ENCODE measurements around the gene MPST. TPM values are rescaled to one million over a fixed set of nuclear protein-coding genes. Genes with fewer than 3 reads are reported as not detected.
A peak's percentile ranks its signal among the peaks of the same experiment; 100 is the strongest.

Gene MPST
- total and polyA plus RNA-seq, 2 donors from 2014 or later = 44.4 to 167 TPM

GRCh38 chr22:37009490-37009889, 10.1 kb upstream of the MPST start:
- Histone ChIP-seq H3K27me3 (ENCODE audit: control insufficient read depth, insufficient read depth, low read length) (no peaks in the 10 kb centered on the region), H3K27ac (ENCODE audit: low read depth in 2 of 2, low read length in 2 of 2) (no peak overlapping the region), H3K4me3 (ENCODE audit: low read length in 3 of 3) (no peak overlapping the region), H3K36me3 (ENCODE audit: control insufficient read depth in 2 of 3, insufficient read depth in 3 of 3, low read length in 3 of 3) (no peaks in the 10 kb centered on the region), H3K9me3 (ENCODE audit: control insufficient read depth in 2 of 3, insufficient read depth in 1 of 3, low read length in 3 of 3) (no peaks in the 10 kb centered on the region), H3K9ac (ENCODE audit: low read length in 3 of 3) (no peak overlapping the region), H3K4me1 (ENCODE audit: control insufficient read depth in 2 of 3, insufficient read depth in 2 of 3, low read depth in 1 of 3, low read length in 3 of 3) (peaks cover 0 to 7% (median 0%) of the 10 kb centered on the region in 3 donors)
- no peak for TF ChIP-seq CTCF (IDR thresholded peaks at IDR 0.05; ENCODE audit: borderline replicate concordance, extremely low read depth, insufficient read depth)
- DNase-seq (no peak), FAIRE-seq (no peak)
- intact Hi-C loops (cut with DNase I) = no loop called here

DNA sequence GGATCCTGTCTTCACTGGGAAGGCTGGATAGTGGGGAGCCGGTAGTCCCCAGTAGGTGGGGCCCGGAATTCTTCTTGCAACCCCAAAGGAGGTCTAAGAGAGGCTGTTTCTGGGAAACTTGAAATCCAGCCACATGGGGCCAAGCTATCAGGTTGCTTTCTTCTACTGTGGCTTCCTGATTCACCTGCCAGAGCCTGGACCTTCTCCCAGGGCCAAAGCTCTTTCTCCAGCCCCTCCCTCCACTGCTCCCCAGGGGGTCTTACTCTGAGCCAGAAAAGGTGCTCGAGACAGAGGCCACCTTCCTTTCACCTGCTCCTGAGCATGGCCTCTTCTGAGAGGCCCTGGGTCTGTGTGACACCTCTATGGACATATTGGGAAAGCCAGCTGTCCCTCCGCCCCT, 9.4 kb upstream of the MPST start:
- intact Hi-C loops (cut with DNase I) = no loop called here
- Histone ChIP-seq H3K4me1 (ENCODE audit: control insufficient read depth in 2 of 3, insufficient read depth in 2 of 3, low read depth in 1 of 3, low read length in 3 of 3) (peaks cover 0 to 7% (median under 1%) of the 10 kb centered on the region in 3 donors), H3K27ac (ENCODE audit: low read depth in 2 of 2, low read length in 2 of 2) (no peak overlapping the region), H3K27me3 (ENCODE audit: control insufficient read depth, insufficient read depth, low read length) (no peaks in the 10 kb centered on the region), H3K9ac (ENCODE audit: low read length in 3 of 3) (no peak overlapping the region), H3K36me3 (ENCODE audit: control insufficient read depth in 2 of 3, insufficient read depth in 3 of 3, low read length in 3 of 3) (no peaks in the 10 kb centered on the region), H3K9me3 (ENCODE audit: control insufficient read depth in 2 of 3, insufficient read depth in 1 of 3, low read length in 3 of 3) (no peaks in the 10 kb centered on the region), H3K4me3 (ENCODE audit: low read length in 3 of 3) (no peak overlapping the region)
- no peak for TF ChIP-seq CTCF (IDR thresholded peaks at IDR 0.05; ENCODE audit: borderline replicate concordance, extremely low read depth, insufficient read depth)
- peak in 1 of 5 donors; percentile 43 for DNase-seq
- no peak for FAIRE-seq

GRCh38 chr22:37010976-37011375, 8.6 kb upstream of the MPST start:
- H3K9ac ChIP-seq (ENCODE audit: low read length in 3 of 3) = no peak overlapping the region

More at GRCh38 chr22:37010976-37011375, 8.6 kb upstream of the MPST start:
- no peak overlapping the region for H3K4me3 ChIP-seq (ENCODE audit: low read length in 3 of 3)
- no peak for TF ChIP-seq CTCF (IDR thresholded peaks at IDR 0.05; ENCODE audit: borderline replicate concordance, extremely low read depth, insufficient read depth)
- DNase-seq (peak in 1 of 5 donors; percentile 64), FAIRE-seq (no peak)
- H3K4me1 ChIP-seq (ENCODE audit: control insufficient read depth in 2 of 3, insufficient read depth in 2 of 3, low read depth in 1 of 3, low read length in 3 of 3) = peaks cover 0 to 7% (median 5%) of the 10 kb centered on the region in 3 donors
- H3K36me3 ChIP-seq (ENCODE audit: control insufficient read depth in 2 of 3, insufficient read depth in 3 of 3, low read length in 3 of 3) = no peaks in the 10 kb centered on the region
- no peak overlapping the region for H3K27ac ChIP-seq (ENCODE audit: low read depth in 2 of 2, low read length in 2 of 2)
- intact Hi-C loops (cut with DNase I) = no loop called here
- no peaks in the 10 kb centered on the region for H3K9me3 ChIP-seq (ENCODE audit: control insufficient read depth in 2 of 3, insufficient read depth in 1 of 3, low read length in 3 of 3)
- H3K27me3 ChIP-seq (ENCODE audit: control insufficient read depth, insufficient read depth, low read length) = no peaks in the 10 kb centered on the region

Measured in kidney (tissue), 14 donors.